Activated B cell treated with CpG ODN at 0.5 μM for 24 hours (primary cell): ENCODE measurements around the gene MST1R. TPM values are rescaled to one million over a fixed set of nuclear protein-coding genes. Genes with fewer than 3 reads are reported as not detected.
A peak's percentile ranks its signal among the peaks of the same experiment; 100 is the strongest.

ENCODE experiments used
- ATAC-seq: fragments of 200-7000 bp; cut with Tn5 transposase; one replicate; pipeline ENCODE4 v1.10.0; 2021; ENCODE audit warnings: low read depth, mild to moderate bottlenecking, moderate library complexity
- CTCF ChIA-PET: fragments of 350-600 bp; sonication (Branson Sonifier 250); formaldehyde crosslinking; loops from one replicate; lab custom pipeline; 2021; ENCODE audit warnings: antibody characterized with exemption; lab: Charles Lee
- POLR2A ChIA-PET: fragments of 350-600 bp; sonication (Branson Sonifier 250); formaldehyde crosslinking; loops from one replicate; lab custom pipeline; 2021; ENCODE audit warnings: antibody characterized with exemption; lab: Charles Lee
- DNase-seq: peaks from one replicate; pipeline ENCODE4 v3.0.0; 2022
- H3K27ac Mint-ChIP-seq: one replicate; pipeline ENCODE4 v1.8.0; 2020; ENCODE audit warnings: mixed read lengths
- H3K27me3 Mint-ChIP-seq: one replicate; pipeline ENCODE4 v1.8.0; 2021; ENCODE audit warnings: mixed read lengths
- H3K36me3 Mint-ChIP-seq: one replicate; pipeline ENCODE4 v1.8.0; 2021; ENCODE audit warnings: low read depth, mixed read lengths
- H3K4me1 Mint-ChIP-seq: one replicate; pipeline ENCODE4 v1.8.0; 2021; ENCODE audit warnings: mixed read lengths
- H3K4me3 Mint-ChIP-seq: one replicate; pipeline ENCODE4 v1.8.0; 2020; ENCODE audit warnings: mild to moderate bottlenecking, mixed read lengths
- H3K9me3 Mint-ChIP-seq: one replicate; pipeline ENCODE4 v1.8.0; 2020; ENCODE audit warnings: mixed read lengths
- intact Hi-C: fragments of 100-400 bp; cut with micrococcal nuclease; formaldehyde crosslinking; loops from one replicate; pipeline ENCODE4 v1.15.1; 2024
- total RNA-seq: library from RNA; stranded (reverse); gene quantifications from 2 replicates; pipeline ENCODE4 v1.2.3, GENCODE V29; 2022
- TF ChIP-seq, protein P1 (sequence below): fragments of 200-600 bp; IDR thresholded peaks from one replicate; pipeline ENCODE4 v1.8.0; 2022; ENCODE audit warnings: antibody characterized with exemption, mild to moderate bottlenecking

MST1R gene
- total RNA-seq, 1 donor from 2014 or later = 1.6 TPM

DNA sequence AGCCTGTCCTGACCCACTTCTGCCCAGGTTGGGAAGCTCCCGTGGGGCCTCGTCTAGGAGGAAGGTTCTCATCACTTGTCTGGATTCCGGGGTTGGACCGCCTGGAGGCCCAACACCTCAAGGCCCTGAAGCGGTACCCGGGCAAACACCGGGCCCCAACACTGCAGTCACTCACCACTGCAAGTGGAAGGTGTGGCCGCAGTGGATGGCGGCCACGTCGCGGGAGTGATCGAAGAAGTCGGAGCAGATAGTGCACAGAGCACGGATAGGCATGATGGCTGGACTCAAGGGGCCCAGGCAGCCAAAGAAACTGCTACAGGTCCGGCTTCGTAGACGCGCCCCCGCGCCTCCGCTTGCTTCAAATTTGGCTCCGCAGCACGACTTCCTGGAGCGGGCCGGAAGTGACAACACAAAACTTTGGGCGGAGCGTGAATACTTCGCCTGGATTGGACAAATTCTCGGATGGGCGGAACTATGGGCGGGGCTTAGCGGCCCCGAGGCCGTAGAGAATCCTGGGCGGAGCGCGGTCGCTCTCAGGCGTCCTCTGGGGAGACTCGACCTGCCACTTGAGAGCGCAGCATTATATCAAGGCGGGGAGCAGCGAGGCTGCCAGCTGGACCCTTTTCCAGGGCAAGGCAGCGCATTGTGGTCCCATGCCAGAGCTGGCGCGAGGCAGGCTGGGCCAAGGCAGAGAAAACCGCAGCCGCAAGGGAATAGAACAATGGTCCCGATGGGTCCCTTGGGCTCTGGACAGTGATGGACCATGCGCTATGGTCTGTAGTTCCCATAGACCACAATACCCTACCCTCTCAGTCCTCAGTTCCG is 47.3 kb downstream of the MST1R start, which contains the start of gene TRAIP:
Gene TRAIP, minus strand, starts transcription at position 384 of the 825 bp plus-strand sequence. Its CDS starts 111 bp downstream, at position 273.
- TF ChIP-seq, protein P1, sequence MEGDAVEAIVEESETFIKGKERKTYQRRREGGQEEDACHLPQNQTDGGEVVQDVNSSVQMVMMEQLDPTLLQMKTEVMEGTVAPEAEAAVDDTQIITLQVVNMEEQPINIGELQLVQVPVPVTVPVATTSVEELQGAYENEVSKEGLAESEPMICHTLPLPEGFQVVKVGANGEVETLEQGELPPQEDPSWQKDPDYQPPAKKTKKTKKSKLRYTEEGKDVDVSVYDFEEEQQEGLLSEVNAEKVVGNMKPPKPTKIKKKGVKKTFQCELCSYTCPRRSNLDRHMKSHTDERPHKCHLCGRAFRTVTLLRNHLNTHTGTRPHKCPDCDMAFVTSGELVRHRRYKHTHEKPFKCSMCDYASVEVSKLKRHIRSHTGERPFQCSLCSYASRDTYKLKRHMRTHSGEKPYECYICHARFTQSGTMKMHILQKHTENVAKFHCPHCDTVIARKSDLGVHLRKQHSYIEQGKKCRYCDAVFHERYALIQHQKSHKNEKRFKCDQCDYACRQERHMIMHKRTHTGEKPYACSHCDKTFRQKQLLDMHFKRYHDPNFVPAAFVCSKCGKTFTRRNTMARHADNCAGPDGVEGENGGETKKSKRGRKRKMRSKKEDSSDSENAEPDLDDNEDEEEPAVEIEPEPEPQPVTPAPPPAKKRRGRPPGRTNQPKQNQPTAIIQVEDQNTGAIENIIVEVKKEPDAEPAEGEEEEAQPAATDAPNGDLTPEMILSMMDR = no peak
- intact Hi-C loops = loop anchor here (1.0 to 2.0 kb wide), 6 partner anchors 46 to 298 kb away; partner anchors contain the start of genes INKA1, IP6K1, MON1A and MST1R
- peak within 1 kb of the TSS; percentile 86 for H3K4me3 Mint-ChIP-seq
- DNase-seq (peak; percentile 94), ATAC-seq (peak; percentile 100)
- H3K36me3 Mint-ChIP-seq = peaks cover 3% of the 10 kb centered on the region
- H3K4me1 Mint-ChIP-seq = peaks cover 15% of the 10 kb centered on the region
- no peaks in the 10 kb centered on the region for H3K9me3 Mint-ChIP-seq
- peak within 1 kb of the TSS; percentile 80 for H3K27ac Mint-ChIP-seq
- ChIA-PET CTCF (interaction anchor here (0.9 kb wide), 1 partner anchor 17 kb away, joined by 4 read pairs; no protein-coding TSS in a partner anchor), POLR2A (interaction anchor here (0.6 to 1.2 kb wide), 4 partner anchors 42 to 133 kb away, joined by 3 read pairs; partner anchors contain the start of genes GMPPB and IP6K1)
- H3K27me3 Mint-ChIP-seq = peaks cover 3% of the 10 kb centered on the region

DNA sequence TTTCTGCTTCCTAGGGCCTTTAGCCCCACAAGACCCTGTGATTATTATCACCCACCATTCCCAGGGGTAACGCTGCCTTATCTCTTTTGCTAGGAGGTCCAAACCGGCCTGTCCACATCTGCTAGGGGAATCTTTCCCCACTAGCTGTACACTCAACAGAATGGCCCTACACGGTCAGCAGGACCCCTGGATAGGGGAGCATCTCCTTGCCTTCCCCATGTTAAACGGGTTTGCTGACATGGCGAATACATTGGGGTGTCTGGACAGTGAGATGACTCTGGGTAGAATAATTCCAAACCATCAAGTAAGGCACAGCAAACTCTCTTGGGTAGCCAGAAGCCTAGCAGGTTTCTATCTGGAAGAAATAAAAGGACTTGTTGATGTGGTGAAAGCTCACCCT is 48.0 kb downstream of the MST1R start:
- POLR2A ChIA-PET = interaction anchor here (0.6 to 1.2 kb wide), 3 partner anchors 50 to 132 kb away, joined by 3 read pairs; partner anchors contain the start of genes GMPPB and IP6K1
- peaks cover 3% of the 10 kb centered on the region for H3K27me3 Mint-ChIP-seq

DNA sequence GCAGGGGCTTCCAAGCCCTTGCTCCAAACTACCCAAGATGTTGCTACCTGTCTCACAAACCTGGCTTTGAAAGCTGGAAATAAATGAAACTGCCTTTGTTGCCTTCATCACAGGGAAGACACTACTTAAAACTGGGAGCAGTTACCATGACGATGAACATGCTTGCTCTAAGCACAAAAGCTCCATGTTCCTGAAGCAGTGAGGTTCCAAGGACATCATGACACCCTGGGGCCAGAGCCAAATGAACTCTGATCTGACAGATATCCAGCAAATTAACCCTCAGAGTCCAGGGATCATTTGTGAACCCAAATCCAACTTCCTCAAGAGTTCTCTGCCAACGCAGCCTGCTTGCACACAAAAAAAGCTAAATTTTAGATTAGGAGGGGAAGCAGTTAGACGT is 58.0 kb downstream of the MST1R start:
- no peaks in the 10 kb centered on the region for H3K27me3 Mint-ChIP-seq
- ATAC-seq = no peak
- ChIA-PET POLR2A (no interaction called here), CTCF (no interaction called here)
- H3K4me1 Mint-ChIP-seq = no peaks in the 10 kb centered on the region
- H3K9me3 Mint-ChIP-seq = no peaks in the 10 kb centered on the region
- DNase-seq = no peak
- no peak overlapping the region for H3K4me3 Mint-ChIP-seq
- intact Hi-C loops = no loop called here
- no peak overlapping the region for H3K27ac Mint-ChIP-seq
- peaks cover 7% of the 10 kb centered on the region for H3K36me3 Mint-ChIP-seq
- TF ChIP-seq, protein P1 = no peak

More for the DNA sequence above, 48.0 kb downstream of the MST1R start:
- TF ChIP-seq, protein P1 = no peak
- no peak for DNase-seq
- intact Hi-C loops = loop anchor here (1.0 to 2.0 kb wide), 6 partner anchors 47 to 299 kb away; partner anchors contain the start of genes INKA1, IP6K1, MON1A and MST1R
- peaks cover 15% of the 10 kb centered on the region for H3K4me1 Mint-ChIP-seq
- H3K4me3 Mint-ChIP-seq = peak overlapping the region; percentile 86
- ATAC-seq = no peak
- CTCF ChIA-PET = no interaction called here
- H3K27ac Mint-ChIP-seq = no peak overlapping the region
- peaks cover 3% of the 10 kb centered on the region for H3K36me3 Mint-ChIP-seq
- H3K9me3 Mint-ChIP-seq = no peaks in the 10 kb centered on the region

DNA sequence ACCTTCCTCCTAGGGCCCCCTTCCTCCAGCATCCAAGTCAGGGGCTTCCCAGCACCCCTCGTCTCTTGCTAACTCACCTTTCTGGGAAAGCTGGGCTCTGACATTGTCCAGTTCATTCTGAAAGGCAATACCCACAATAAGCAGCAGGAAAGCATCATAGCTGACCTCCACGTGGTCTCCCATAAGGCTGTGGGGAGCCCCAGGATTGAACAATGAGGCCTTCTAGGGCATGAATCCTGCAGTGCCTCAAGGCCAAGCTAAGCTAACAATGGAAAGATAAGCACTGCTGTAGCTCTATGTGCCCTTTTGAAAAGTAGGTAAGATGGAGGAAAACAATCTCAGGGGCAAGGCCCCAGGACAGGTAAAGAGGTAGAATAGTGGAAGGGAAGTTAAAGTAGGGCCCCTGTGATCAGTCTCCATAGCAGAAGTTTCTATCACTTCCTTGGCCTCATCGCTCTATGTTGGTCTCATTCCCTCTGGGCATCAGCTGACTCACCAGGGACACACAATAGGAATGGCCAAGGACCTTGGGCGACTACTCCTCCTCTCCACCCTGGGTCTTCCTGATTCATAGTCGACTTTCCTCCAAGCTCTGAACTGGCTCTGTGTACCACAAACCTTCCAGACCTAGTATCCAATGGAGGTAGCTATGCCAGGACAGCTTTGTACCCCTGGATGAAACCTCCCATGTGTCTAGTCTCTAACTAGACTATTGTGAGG is 59.0 kb downstream of the MST1R start:
- Mint-ChIP-seq H3K36me3 (peaks cover 7% of the 10 kb centered on the region), H3K4me1 (no peaks in the 10 kb centered on the region), H3K27me3 (no peaks in the 10 kb centered on the region), H3K9me3 (no peaks in the 10 kb centered on the region), H3K27ac (no peak overlapping the region), H3K4me3 (no peak overlapping the region)
- ChIA-PET CTCF (interaction anchor here (0.9 kb wide), 1 partner anchor 31 kb away, joined by 3 read pairs; the partner anchor contains the start of gene UBA7), POLR2A (interaction anchor here (1.2 kb wide), 1 partner anchor 42 kb away, joined by 3 read pairs; the partner anchor contains the start of gene INKA1)
- ATAC-seq (no peak), DNase-seq (no peak)
- TF ChIP-seq, protein P1 = no peak
- intact Hi-C loops = no loop called here
